Stimulated activated CD8-positive, alpha-beta memory T cell treated with anti-CD3 and anti-CD28 coated beads, Interleukin-15, amount 100 ng/mL, for 1 hour (primary cell): ENCODE data around the gene APH1B.

ENCODE experiments used
- DNase-seq: peaks from one replicate; pipeline ENCODE4 v3.0.0-alpha.2; 2020; ENCODE audit warnings: low read depth

APH1B gene

DNA sequence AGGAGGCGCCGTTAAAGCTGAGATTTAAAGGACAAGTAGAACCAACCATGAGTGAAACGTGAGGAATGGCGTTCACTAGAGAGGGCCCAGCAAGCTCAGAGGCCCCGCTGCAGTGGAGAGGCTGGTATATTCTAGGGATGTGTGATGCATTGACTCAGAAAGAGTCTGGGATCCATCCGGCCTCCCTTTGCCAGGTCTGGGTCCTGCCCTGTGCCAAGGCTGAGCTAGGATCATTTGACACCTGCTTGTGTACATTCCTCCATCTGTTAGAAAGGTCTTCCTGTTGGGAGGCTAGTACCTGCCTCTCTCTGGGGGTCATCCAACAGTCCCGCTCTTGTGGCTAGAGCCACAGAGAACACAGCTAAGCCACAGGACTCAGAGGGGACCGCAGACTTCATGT, 75.9 kb downstream of the APH1B start:
- no peak for DNase-seq

DNA sequence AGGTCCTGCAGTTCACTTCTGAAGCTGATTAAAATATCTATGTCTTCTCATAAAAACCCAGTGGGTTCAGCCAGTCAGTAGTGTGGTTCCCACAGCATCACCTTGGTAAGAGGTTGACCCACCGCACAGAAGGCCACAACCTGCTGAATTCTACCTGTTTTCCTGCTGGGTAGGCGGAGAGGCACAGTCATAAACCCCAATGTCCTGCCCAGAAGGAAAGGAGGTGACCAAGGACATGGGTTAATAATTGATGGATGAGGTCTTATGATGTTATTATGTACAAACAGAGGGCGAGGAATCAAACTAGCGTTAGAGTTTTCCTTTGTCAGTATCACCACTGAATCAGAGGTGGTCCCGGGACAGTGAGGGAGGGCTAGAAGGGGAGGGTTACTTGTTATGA, 76.5 kb downstream of the APH1B start:
- no peak for DNase-seq

DNA sequence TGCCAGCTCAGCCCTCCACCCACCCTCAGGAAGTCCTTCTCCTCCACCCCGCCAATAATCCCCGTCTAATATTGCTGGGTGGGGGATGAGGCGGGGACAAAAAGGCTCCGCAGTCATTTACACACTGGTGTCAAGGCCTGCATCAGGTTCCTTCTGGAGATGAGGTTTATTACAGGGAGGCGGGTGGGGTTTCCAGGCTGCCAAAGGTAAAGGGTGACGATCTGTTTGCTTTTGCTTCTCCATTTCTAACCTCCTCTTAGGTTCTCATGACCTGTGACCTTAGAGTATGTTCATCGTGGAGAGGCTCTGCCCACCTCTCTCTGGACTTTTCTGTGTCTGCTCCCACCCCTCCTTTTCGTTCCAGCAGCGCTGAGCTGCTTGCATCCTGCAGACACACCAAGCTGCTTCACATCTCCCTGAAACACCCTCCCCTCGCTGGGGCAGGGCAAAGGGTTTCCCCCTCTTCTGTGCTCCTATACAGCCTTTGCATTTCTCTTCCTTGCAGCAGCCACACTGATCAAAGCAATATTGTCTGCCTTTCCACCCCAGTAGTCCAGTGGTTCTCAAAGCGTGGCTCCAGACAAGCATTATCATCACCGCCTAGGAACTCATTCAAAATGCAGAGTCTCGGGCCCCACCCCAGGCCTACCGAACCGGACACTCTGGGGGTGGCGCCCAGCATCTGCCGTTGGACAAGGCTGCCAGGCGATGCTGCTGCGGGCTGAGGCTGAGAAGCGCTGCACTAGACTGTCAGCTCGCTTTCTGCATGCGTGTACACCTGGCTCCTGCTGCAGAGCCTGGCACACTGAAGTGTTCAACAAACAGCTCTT, 77.6 kb downstream of the APH1B start:
- DNase-seq, result no peak

DNA sequence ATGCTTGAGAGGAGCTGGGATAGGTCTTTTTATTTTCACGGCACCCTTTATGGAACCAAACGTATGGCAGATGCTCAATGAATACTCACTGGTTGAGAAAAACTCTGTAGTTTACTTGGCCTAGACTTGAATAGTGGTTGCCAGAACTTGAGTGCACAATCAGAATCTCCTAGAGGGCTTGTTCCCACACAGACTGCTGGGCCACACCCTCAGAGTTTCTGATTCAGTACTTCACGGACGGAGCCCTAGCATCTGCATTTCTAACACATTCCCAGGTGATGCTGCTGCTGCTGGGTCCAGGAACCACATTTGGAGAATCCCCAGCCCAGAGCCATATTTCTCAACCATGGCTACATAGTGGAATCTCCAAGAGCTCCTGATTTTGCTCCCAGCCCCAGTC, 79.7 kb downstream of the APH1B start:
- DNase-seq, result no peak

DNA sequence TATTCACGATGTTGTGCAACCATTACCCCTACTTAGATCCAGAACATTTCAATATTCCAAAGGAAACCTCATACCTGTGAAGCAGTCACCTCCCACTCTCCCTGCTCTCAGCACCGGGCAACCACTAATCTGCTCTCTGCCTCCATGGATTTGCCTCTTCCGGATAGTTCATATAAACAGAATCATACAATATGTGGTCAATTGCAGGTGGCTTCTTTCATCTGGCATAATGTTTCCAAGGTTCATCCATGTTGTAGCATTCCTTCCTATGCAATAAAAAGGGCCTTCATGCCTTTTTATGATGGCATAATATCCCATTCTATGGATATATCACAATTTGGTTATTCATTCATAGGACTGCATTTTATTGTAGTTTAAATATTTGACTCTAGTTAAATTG, 80.3 kb downstream of the APH1B start:
- no peak for DNase-seq

DNA sequence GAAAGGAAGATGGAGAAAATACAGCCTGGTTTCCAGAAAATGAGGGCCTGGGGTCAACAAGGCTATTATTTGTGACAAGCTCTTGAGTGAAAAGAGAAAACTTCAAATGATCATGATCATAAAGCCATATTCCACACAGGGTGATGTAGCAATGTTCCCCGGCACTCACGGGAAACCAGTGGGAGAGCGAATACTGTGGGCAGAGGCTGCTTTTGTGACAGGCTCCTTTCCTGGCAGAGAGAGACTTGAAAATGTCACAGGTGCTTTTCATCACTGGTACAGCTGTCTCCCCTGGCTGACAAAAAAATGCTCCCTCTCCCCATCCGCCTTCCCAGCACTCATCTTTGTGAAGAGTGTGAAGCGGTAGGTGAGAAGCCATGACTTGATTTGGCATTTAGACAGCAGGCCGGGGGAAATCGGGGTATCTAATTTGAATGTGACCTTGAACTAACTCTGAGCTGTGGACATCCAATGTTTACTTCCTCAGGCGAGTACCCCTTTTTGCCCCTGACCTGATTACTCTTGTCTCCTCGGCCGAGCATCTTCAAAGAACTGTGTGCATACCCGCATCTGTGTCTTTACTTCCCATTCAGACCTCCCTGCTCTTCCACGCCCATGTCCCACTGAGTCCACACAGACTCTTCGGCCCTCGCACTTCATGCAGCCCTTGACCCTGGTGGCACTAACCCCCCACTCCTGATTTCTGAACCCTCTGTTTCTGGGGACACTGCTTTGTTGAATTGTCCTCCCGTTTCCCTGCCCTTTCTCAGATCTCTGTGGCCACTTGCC, 81.0 kb downstream of the APH1B start:
- DNase-seq, result no peak
